ENCODE results near the gene CITED2.

- TF ChIP-seq CTCF (conservative IDR thresholded peaks at IDR 0.05; ENCODE audit: low read length) (no peak), EZH2phosphoT487 (IDR thresholded peaks at IDR 0.05; ENCODE audit: borderline replicate concordance) (no peak)
Observed at GRCh38 chr6:139370283-139370998, 4.0 kb downstream of the CITED2 start.

All from Loucy (cell line).